H9 (cell line): ENCODE data around the gene DNAJC18. TPM values are rescaled to one million over a fixed set of nuclear protein-coding genes. Genes with fewer than 3 reads are reported as not detected.

ENCODE experiments used
- DNase-seq: peaks from one replicate; pipeline ENCODE4 v3.0.0-alpha.2; 2017
- H2AFZ ChIP-seq: one replicate; pipeline ENCODE4 v1.6.1; 2013; ENCODE audit warnings: mild to moderate bottlenecking, low read length, control low read depth, moderate library complexity
- H2AK5ac ChIP-seq: 2 replicates; pipeline ENCODE4 v1.6.1; 2013; ENCODE audit warnings: low read length, control low read depth, mixed read lengths; ENCODE audit not compliant: insufficient read length
- H2BK120ac ChIP-seq: one replicate; pipeline ENCODE4 v1.6.1; 2013; ENCODE audit warnings: low read depth, mild to moderate bottlenecking, low read length, control low read depth, inconsistent platforms; ENCODE audit not compliant: poor library complexity, severe bottlenecking
- H2BK12ac ChIP-seq: 2 replicates; pipeline ENCODE4 v1.6.1; 2013; ENCODE audit warnings: low read length, control low read depth, mixed read lengths, low read depth; ENCODE audit not compliant: insufficient read length
- H2BK15ac ChIP-seq: 2 replicates; pipeline ENCODE4 v1.6.1; 2013; ENCODE audit warnings: low read depth, low read length, control low read depth
- H2BK20ac ChIP-seq: one replicate; pipeline ENCODE4 v1.6.1; 2013; ENCODE audit warnings: low read depth, mild to moderate bottlenecking, low read length, control low read depth, inconsistent platforms; ENCODE audit not compliant: poor library complexity, severe bottlenecking
- H2BK5ac ChIP-seq: 2 replicates; pipeline ENCODE4 v1.6.1; 2013; ENCODE audit warnings: low read length, control low read depth, mixed read lengths; ENCODE audit not compliant: insufficient read length
- H3K14ac ChIP-seq: 2 replicates; pipeline ENCODE4 v1.6.1; 2013; ENCODE audit warnings: low read length, control low read depth; ENCODE audit not compliant: insufficient read depth
- H3K18ac ChIP-seq: 2 replicates; pipeline ENCODE4 v1.6.1; 2013; ENCODE audit warnings: low read depth, mild to moderate bottlenecking, mixed read lengths, low read length, control low read depth; ENCODE audit not compliant: insufficient read length
- H3K23ac ChIP-seq: 2 replicates; pipeline ENCODE4 v1.6.1; 2013; ENCODE audit warnings: low read length, control low read depth, mixed read lengths, low read depth; ENCODE audit not compliant: insufficient read length
- H3K23me2 ChIP-seq: 2 replicates; pipeline ENCODE4 v1.6.1; 2013; ENCODE audit warnings: low read depth, mild to moderate bottlenecking, mixed read lengths, low read length, control low read depth; ENCODE audit not compliant: insufficient read length, poor library complexity, severe bottlenecking
- H3K27ac ChIP-seq: 2 replicates; pipeline ENCODE4 v1.5.1; 2013; ENCODE audit warnings: low read length, control low read depth, mixed read lengths, low read depth; ENCODE audit not compliant: insufficient read length
- H3K27me3 ChIP-seq: 2 replicates; pipeline ENCODE4 v1.6.1; 2013; ENCODE audit warnings: low read length, control low read depth, inconsistent platforms; ENCODE audit not compliant: insufficient read depth
- H3K4ac ChIP-seq: 2 replicates; pipeline ENCODE4 v1.6.1; 2013; ENCODE audit warnings: low read depth, mild to moderate bottlenecking, control low read depth, inconsistent platforms, low read length, moderate library complexity
- H3K4me1 ChIP-seq: 2 replicates; pipeline ENCODE4 v1.6.1; 2013; ENCODE audit warnings: low read length, control low read depth, inconsistent platforms; ENCODE audit not compliant: insufficient read depth
- H3K4me2 ChIP-seq: 2 replicates; pipeline ENCODE4 v1.6.1; 2013; ENCODE audit warnings: low read length, control low read depth, mixed read lengths; ENCODE audit not compliant: insufficient read length, insufficient read depth
- H3K56ac ChIP-seq: 2 replicates; pipeline ENCODE4 v1.6.1; 2013; ENCODE audit warnings: low read depth, mild to moderate bottlenecking, mixed read lengths, low read length, control low read depth; ENCODE audit not compliant: insufficient read length
- H3K79me1 ChIP-seq: 2 replicates; pipeline ENCODE4 v1.6.1; 2013; ENCODE audit warnings: low read depth, mild to moderate bottlenecking, moderate library complexity, low read length, control low read depth, inconsistent platforms; ENCODE audit not compliant: insufficient read depth, poor library complexity, severe bottlenecking
- H3K79me2 ChIP-seq: 2 replicates; pipeline ENCODE4 v1.6.1; 2013; ENCODE audit warnings: low read length, control low read depth, inconsistent platforms; ENCODE audit not compliant: insufficient read depth
- H3K9ac ChIP-seq: 2 replicates; pipeline ENCODE4 v1.6.1; 2013; ENCODE audit warnings: low read length, control low read depth, mixed read lengths; ENCODE audit not compliant: insufficient read length; ENCODE audit errors: extremely low read depth
- H3K9me3 ChIP-seq: one replicate; pipeline ENCODE4 v1.6.1; 2013; ENCODE audit warnings: low read depth, low read length, inconsistent platforms; ENCODE audit not compliant: control insufficient read depth
- H3T11ph ChIP-seq: one replicate; pipeline ENCODE4 v1.6.1; 2013; ENCODE audit warnings: mild to moderate bottlenecking, low read length, control low read depth, inconsistent platforms
- H4K20me1 ChIP-seq: one replicate; pipeline ENCODE4 v1.6.1; 2013; ENCODE audit not compliant: control insufficient read depth, insufficient read length, insufficient read depth
- H4K5ac ChIP-seq: 2 replicates; pipeline ENCODE4 v1.6.1; 2013; ENCODE audit warnings: low read depth, mild to moderate bottlenecking, mixed read lengths, low read length, control low read depth; ENCODE audit not compliant: insufficient read length
- H4K8ac ChIP-seq: replicated peaks from 2 replicates; pipeline ENCODE4 v1.6.1; 2013; ENCODE audit warnings: low read length, control low read depth, mixed read lengths, low read depth; ENCODE audit not compliant: insufficient read length
- H4K91ac ChIP-seq: 2 replicates; pipeline ENCODE4 v1.6.1; 2013; ENCODE audit warnings: low read depth, mild to moderate bottlenecking, moderate library complexity, mixed read lengths, low read length, control low read depth; ENCODE audit not compliant: insufficient read length
- H3K27ac Mint-ChIP-seq, 3 experiments: 2 replicates in 2 of 3; 3 replicates in 1 of 3; pipeline ENCODE4 v1.8.0; 2020 to 2021; ENCODE audit warnings: mixed read lengths in 3 of 3, mild to moderate bottlenecking in 1 of 3, moderate library complexity in 1 of 3
- H3K27me3 Mint-ChIP-seq: 2 replicates; pipeline ENCODE4 v1.8.0; 2021; ENCODE audit warnings: low read depth, mild to moderate bottlenecking, moderate library complexity, mixed read lengths
- H3K36me3 Mint-ChIP-seq, 3 experiments: 2 replicates in 2 of 3; 3 replicates in 1 of 3; pipeline ENCODE4 v1.8.0; 2020 to 2021; ENCODE audit warnings: low read depth in 3 of 3, mixed read lengths in 3 of 3; ENCODE audit not compliant: insufficient read depth in 1 of 3
- H3K4me1 Mint-ChIP-seq, 2 experiments: 2 replicates each; pipeline ENCODE4 v1.8.0; 2020; ENCODE audit warnings: mixed read lengths in 2 of 2
- H3K4me3 Mint-ChIP-seq, 2 experiments: 2 replicates in 1 of 2; 3 replicates in 1 of 2; pipeline ENCODE4 v1.8.0; 2020 to 2021; ENCODE audit warnings: mild to moderate bottlenecking in 2 of 2, mixed read lengths in 2 of 2, moderate library complexity in 1 of 2
- H3K9me3 Mint-ChIP-seq, 2 experiments: 2 replicates in 1 of 2; 3 replicates in 1 of 2; pipeline ENCODE4 v1.8.0; 2020; ENCODE audit warnings: mild to moderate bottlenecking in 2 of 2, mixed read lengths in 2 of 2, moderate library complexity in 1 of 2
- CTCF ChIP-seq: fragments of 200-600 bp; sonication (generic); conservative IDR thresholded peaks from 3 replicates; pipeline ENCODE4 v1.8.0; 2021; ENCODE audit warnings: antibody characterized with exemption, mild to moderate bottlenecking
- WGBS: extraction: QIAGEN DNeasy Blood & Tissue Kit; methylation state at CpG from one replicate; pipeline ENCODE4 v1.1.7; 2013; ENCODE audit warnings: missing lambda C conversion rate, low lambda C conversion rate, mixed read lengths; ENCODE audit not compliant: insufficient read length; ENCODE audit errors: extremely low coverage; 5-methylcytosine and 5-hydroxymethylcytosine counted together
- total RNA-seq: library from RNA; stranded (reverse); gene quantifications from 2 replicates; pipeline ENCODE4 v1.2.1, GENCODE V29; 2021

Gene DNAJC18
- total RNA-seq, 1 experiment from 2014 or later, result 26.5 TPM

- peaks cover 28 to 74% (median 51%) of the 10 kb centered on the region in 3 experiments; a peak in 6 of 7 replicates for H3K36me3 Mint-ChIP-seq
- H4K8ac ChIP-seq, result no peak overlapping the region
- no peak for DNase-seq
Measured at GRCh38 chr5:139369181-139369580, 70.1 kb downstream of the DNAJC18 start.

More at GRCh38 chr5:139369181-139369580, 70.1 kb downstream of the DNAJC18 start:
- Histone ChIP-seq H3K79me2 (no peaks in the 10 kb centered on the region), H2BK15ac (no peak overlapping the region), H3K9me3 (no peaks in the 10 kb centered on the region), H2BK5ac (no peak overlapping the region), H3K23ac (no peak overlapping the region), H3K23me2 (no peaks in the 10 kb centered on the region), H3T11ph (no peak overlapping the region), H3K14ac (no peak overlapping the region), H3K4me1 (no peaks in the 10 kb centered on the region), H3K27ac (no peak overlapping the region), H3K27me3 (no peaks in the 10 kb centered on the region), H4K5ac (no peak overlapping the region), H2BK12ac (no peak overlapping the region), H2BK120ac (no peak overlapping the region), H2BK20ac (no peak overlapping the region), H3K9ac (no peak overlapping the region), H2AFZ (no peak overlapping the region), H3K4me2 (no peak overlapping the region), H3K4ac (no peak overlapping the region), H3K79me1 (no peaks in the 10 kb centered on the region), H2AK5ac (no peak overlapping the region), H3K18ac (no peak overlapping the region), H4K20me1 (no peaks in the 10 kb centered on the region), H4K91ac (no peak overlapping the region), H3K56ac (no peak overlapping the region)
- TF ChIP-seq CTCF, result no peak
- Mint-ChIP-seq H3K27me3 (no peaks in the 10 kb centered on the region), H3K4me3 (no peak overlapping the region), H3K9me3 (no peaks in the 10 kb centered on the region), H3K27ac (no peak overlapping the region), H3K4me1 (no peaks in the 10 kb centered on the region)
- WGBS, result no CpG with 5 or more reads among the region's 1 CpG
